GM12873 (cell line): ENCODE measurements around the gene MAMLD1.

Source experiments
- CTCF ChIP-seq: IDR thresholded peaks from 2 replicates; pipeline ENCODE4 v1.5.1; 2012; ENCODE audit warnings: low read depth, mild to moderate bottlenecking, moderate library complexity, low read length, control low read depth; ENCODE audit not compliant: insufficient read depth; ENCODE audit errors: missing control alignments

The MAMLD1 gene

GRCh38 chrX:150451953-150452352 is 88.8 kb downstream of the MAMLD1 start:
- TF ChIP-seq CTCF: no peak

GRCh38 chrX:150454083-150454482 is 91.0 kb downstream of the MAMLD1 start:
- TF ChIP-seq CTCF: no peak

GRCh38 chrX:150454508-150455214 is 91.5 kb downstream of the MAMLD1 start:
- no peak for TF ChIP-seq CTCF

GRCh38 chrX:150455215-150455608 is 92.1 kb downstream of the MAMLD1 start:
- no peak for TF ChIP-seq CTCF

- TF ChIP-seq CTCF: no peak
These were observed 93.3 kb downstream of the MAMLD1 start for GRCh38 chrX:150456466-150456865.

- TF ChIP-seq CTCF: no peak
These were observed 93.8 kb downstream of the MAMLD1 start for GRCh38 chrX:150456941-150457340.

GRCh38 chrX:150459196-150459595 is 96.1 kb downstream of the MAMLD1 start:
- no peak for TF ChIP-seq CTCF
